IMR-90 (cell line): ENCODE results near the gene ZNF292. TPM values are rescaled to one million over a fixed set of nuclear protein-coding genes. Genes with fewer than 3 reads are reported as not detected.

ENCODE experiments used
- ATAC-seq: fragments of 200-7000 bp; cut with Tn5 transposase; 2 replicates; pipeline ENCODE4 v1.9.1; 2020; ENCODE audit warnings: low read depth, mild to moderate bottlenecking, moderate library complexity
- BruUV-seq: library from RNA; stranded (reverse); fragments of 400-500 nt; replicated peaks from 2 replicates; lab custom pipeline; 2021; lab: Mats Ljungman, UMichigan
- CTCF ChIA-PET: fragments of 300-600 bp; formaldehyde crosslinking; extraction: SDS; loops from one replicate; lab custom pipeline; 2021; ENCODE audit warnings: antibody characterized with exemption; lab: Yijun Ruan, JAX
- POLR2A ChIA-PET: fragments of 300-600 bp; sonication (Branson Sonifier 250); formaldehyde crosslinking; loops from one replicate; lab custom pipeline; 2022; ENCODE audit warnings: antibody characterized with exemption; ENCODE audit not compliant: unreplicated experiment; lab: Charles Lee
- DNase-seq: peaks from one replicate; pipeline ENCODE4 v3.0.0; 2013
- H2AFZ ChIP-seq: replicated peaks from 2 replicates; pipeline ENCODE3; 2013; ENCODE audit warnings: low read length, mild to moderate bottlenecking; ENCODE audit not compliant: poor library complexity
- H2AK5ac ChIP-seq: 2 replicates; pipeline ENCODE4 v1.6.1; 2013; ENCODE audit warnings: low read depth, low read length, inconsistent platforms
- H2AK9ac ChIP-seq: replicated peaks from 2 replicates; pipeline ENCODE3; 2013; ENCODE audit warnings: mild to moderate bottlenecking, low read depth, low read length, moderate library complexity; ENCODE audit not compliant: poor library complexity
- H2BK120ac ChIP-seq: 2 replicates; pipeline ENCODE4 v1.6.1; 2013; ENCODE audit warnings: low read depth, low read length, inconsistent platforms
- H2BK15ac ChIP-seq: 3 replicates; pipeline ENCODE4 v1.6.1; 2013; ENCODE audit warnings: low read depth, low read length, inconsistent platforms
- H2BK20ac ChIP-seq: 2 replicates; pipeline ENCODE4 v1.6.1; 2013; ENCODE audit warnings: low read depth, mild to moderate bottlenecking, inconsistent platforms, low read length, moderate library complexity
- H2BK5ac ChIP-seq: 2 replicates; pipeline ENCODE4 v1.6.1; 2013; ENCODE audit warnings: mild to moderate bottlenecking, low read depth, low read length, inconsistent platforms; ENCODE audit not compliant: poor library complexity, severe bottlenecking
- H3K14ac ChIP-seq: replicated peaks from 2 replicates; pipeline ENCODE4 v1.6.1; 2013; ENCODE audit warnings: low read depth, low read length, inconsistent platforms
- H3K18ac ChIP-seq: 2 replicates; pipeline ENCODE4 v1.6.1; 2013; ENCODE audit warnings: low read depth, low read length, control low read depth
- H3K23ac ChIP-seq: 2 replicates; pipeline ENCODE4 v1.6.1; 2013; ENCODE audit warnings: low read depth, low read length, inconsistent platforms
- H3K27ac ChIP-seq: 2 replicates; pipeline ENCODE4 v1.5.1; 2013; ENCODE audit warnings: mild to moderate bottlenecking, control low read depth, low read length; ENCODE audit not compliant: insufficient read depth
- H3K27me3 ChIP-seq: 2 replicates; pipeline ENCODE4 v1.6.1; 2013; ENCODE audit warnings: low read length; ENCODE audit not compliant: control insufficient read depth, insufficient read depth
- H3K36me3 ChIP-seq: 2 replicates; pipeline ENCODE4 v1.6.1; 2013; ENCODE audit warnings: low read length, mixed read lengths; ENCODE audit not compliant: control insufficient read depth, insufficient read depth
- H3K4ac ChIP-seq: 2 replicates; pipeline ENCODE4 v1.6.1; 2013; ENCODE audit warnings: low read depth, low read length, inconsistent platforms
- H3K4me1 ChIP-seq: 2 replicates; pipeline ENCODE4 v1.6.1; 2013; ENCODE audit warnings: low read length, mixed read lengths; ENCODE audit not compliant: control insufficient read depth, insufficient read depth
- H3K4me2 ChIP-seq: 2 replicates; pipeline ENCODE4 v1.6.1; 2013; ENCODE audit warnings: low read depth, mild to moderate bottlenecking, control low read depth, low read length, moderate library complexity
- H3K4me3 ChIP-seq: 2 replicates; pipeline ENCODE4 v1.5.1; 2013; ENCODE audit warnings: low read depth, mild to moderate bottlenecking, control low read depth, low read length, moderate library complexity; ENCODE audit not compliant: insufficient read depth
- H3K56ac ChIP-seq: 2 replicates; pipeline ENCODE4 v1.6.1; 2013; ENCODE audit warnings: low read length, inconsistent platforms; ENCODE audit not compliant: insufficient read depth; ENCODE audit errors: extremely low read depth
- H3K79me1 ChIP-seq, 2 experiments: 2 replicates each; pipeline ENCODE4 v1.6.1; 2013; ENCODE audit warnings: low read length in 2 of 2, inconsistent platforms in 1 of 2, low read depth in 1 of 2
- H3K9ac ChIP-seq: 2 replicates; pipeline ENCODE4 v1.6.1; 2013; ENCODE audit warnings: low read depth, low read length, control low read depth
- H3K9me1 ChIP-seq: 2 replicates; pipeline ENCODE4 v1.6.1; 2013; ENCODE audit warnings: low read length, inconsistent platforms; ENCODE audit not compliant: insufficient read depth
- H3K9me3 ChIP-seq: 2 replicates; pipeline ENCODE4 v1.6.1; 2013; ENCODE audit warnings: low read length; ENCODE audit not compliant: control insufficient read depth, insufficient read depth
- H4K20me1 ChIP-seq: 2 replicates; pipeline ENCODE4 v1.6.1; 2013; ENCODE audit warnings: low read length, inconsistent platforms; ENCODE audit not compliant: insufficient read depth
- H4K5ac ChIP-seq: 2 replicates; pipeline ENCODE4 v1.6.1; 2013; ENCODE audit warnings: mild to moderate bottlenecking, low read depth, low read length, control low read depth
- H4K8ac ChIP-seq, 2 experiments: 2 replicates each; pipeline ENCODE4 v1.6.1; 2013; ENCODE audit warnings: low read depth in 2 of 2, low read length in 2 of 2, control low read depth in 1 of 2, inconsistent platforms in 1 of 2
- H4K91ac ChIP-seq: 2 replicates; pipeline ENCODE4 v1.6.1; 2013; ENCODE audit warnings: low read depth, low read length, inconsistent platforms; ENCODE audit not compliant: insufficient read depth
- BHLHE40 ChIP-seq: fragments of 150-350 bp; IDR thresholded peaks from 2 replicates; pipeline ENCODE4 v1.6.1; 2016; ENCODE audit warnings: mild to moderate bottlenecking, low read depth, low read length
- CEBPB ChIP-seq: IDR thresholded peaks from 2 replicates; pipeline ENCODE4 v1.6.1; 2012; ENCODE audit warnings: low read depth, low read length, improper control_type of control experiment
- CHD1 ChIP-seq: IDR thresholded peaks from 2 replicates; pipeline ENCODE4 v1.6.1; 2012; ENCODE audit warnings: low read depth, low read length, improper control_type of control experiment
- FOS ChIP-seq: fragments of 150-350 bp; IDR thresholded peaks from 2 replicates; pipeline ENCODE4 v1.6.1; 2016; ENCODE audit warnings: low read depth, low read length
- MAFK ChIP-seq: IDR thresholded peaks from 2 replicates; pipeline ENCODE4 v1.6.1; 2012; ENCODE audit warnings: low read depth, low read length, improper control_type of control experiment
- MAZ ChIP-seq: IDR thresholded peaks from 2 replicates; pipeline ENCODE4 v1.6.1; 2012; ENCODE audit warnings: low read depth, mild to moderate bottlenecking, low read length, improper control_type of control experiment, moderate library complexity, borderline replicate concordance
- MXI1 ChIP-seq: IDR thresholded peaks from 2 replicates; pipeline ENCODE4 v1.6.1; 2012; ENCODE audit warnings: low read depth, mild to moderate bottlenecking, low read length, moderate library complexity, borderline replicate concordance
- NFE2L2 ChIP-seq: fragments of 150-350 bp; IDR thresholded peaks from 2 replicates; pipeline ENCODE4 v1.6.1; 2016; ENCODE audit warnings: low read depth, mild to moderate bottlenecking, low read length
- POLR2A ChIP-seq: IDR thresholded peaks from 2 replicates; pipeline ENCODE4 v1.6.1; 2012; ENCODE audit warnings: mild to moderate bottlenecking, low read depth, low read length
- RAD21 ChIP-seq: IDR thresholded peaks from 2 replicates; pipeline ENCODE4 v1.6.1; 2012; ENCODE audit warnings: low read length, improper control_type of control experiment
- RFX5 ChIP-seq: IDR thresholded peaks from 2 replicates; pipeline ENCODE4 v1.8.0; 2012; ENCODE audit warnings: low read depth, mild to moderate bottlenecking, low read length, moderate library complexity
- SMC3 ChIP-seq: fragments of 150-350 bp; IDR thresholded peaks from 2 replicates; pipeline ENCODE4 v1.6.1; 2016; ENCODE audit warnings: low read depth, mild to moderate bottlenecking, antibody characterized with exemption, low read length, moderate library complexity
- WGBS, 2 experiments: methylation state at CpG; one replicate each; pipeline versions ENCODE4 v1.1.5 to v1.1.7; 2013; ENCODE audit warnings: missing lambda C conversion rate in 2 of 2; ENCODE audit not compliant: insufficient read length in 1 of 2; ENCODE audit errors: extremely low coverage in 2 of 2; 5-methylcytosine and 5-hydroxymethylcytosine counted together
- dilution Hi-C: fragments of 300-500 bp; cut with HindIII; formaldehyde crosslinking; loops from one replicate; pipeline ENCODE4 v1.14.3; 2018; ENCODE audit warnings: low sequenced_read_pairs; ENCODE audit not compliant: unreplicated experiment
- in situ Hi-C: fragments of 300-500 bp; cut with MboI; formaldehyde crosslinking; loops from 3 replicates; pipeline ENCODE4 v1.14.3; 2019; ENCODE audit warnings: low sequenced_read_pairs, inconsistent platforms, mixed read lengths
- intact Hi-C: fragments of 100-400 bp; cut with micrococcal nuclease; formaldehyde crosslinking; loops from 2 replicates; pipeline ENCODE4 v1.10.0; 2022
- polyA plus RNA-seq, 3 experiments: library from polyadenylated mRNA; depleted of rRNA; stranded (reverse); fragments of >200 nt; gene quantifications; 2 replicates each; pipeline ENCODE4 v1.2.3, GENCODE V29; 2012; ENCODE audit warnings: low replicate concordance in 1 of 3
- total RNA-seq: library from RNA; depleted of rRNA; stranded (reverse); fragments of >200 nt; gene quantifications from 2 replicates; pipeline ENCODE4 v1.2.3, GENCODE V29; 2012
- TF ChIP-seq, protein P1 (sequence below): fragments of 150-350 bp; IDR thresholded peaks from 2 replicates; pipeline ENCODE4 v1.6.1; 2017; ENCODE audit warnings: mild to moderate bottlenecking, antibody characterized with exemption, low read length, low read depth
- TF ChIP-seq, protein P2 (sequence below): fragments of 150-350 bp; IDR thresholded peaks from 2 replicates; pipeline ENCODE4 v1.6.1; 2016; ENCODE audit warnings: low read depth, mild to moderate bottlenecking, low read length, moderate library complexity, borderline replicate concordance

Gene ZNF292
- total and polyA plus RNA-seq, 2 of the 4 experiments (the other 2 are of a cell fraction): 5.5 to 28.3 TPM

DNA sequence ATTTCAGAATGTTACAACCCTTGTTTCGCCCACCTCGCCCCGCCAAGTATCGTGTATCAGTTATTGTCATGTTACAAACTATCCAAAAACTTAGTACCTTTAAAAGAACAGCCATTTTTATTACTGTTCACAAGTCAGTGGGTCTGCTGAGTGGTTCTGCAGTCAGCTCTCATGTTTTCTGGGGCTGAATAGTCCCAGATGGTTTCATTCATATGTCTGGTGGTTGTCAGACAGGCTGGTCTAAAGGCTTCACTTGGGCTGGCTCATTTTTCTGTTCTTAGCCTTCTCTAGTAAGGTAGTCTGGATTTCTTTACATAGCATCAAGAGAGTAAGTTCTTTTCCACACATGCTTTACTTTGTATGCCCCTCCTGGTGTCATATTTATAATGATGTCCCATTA lies 8.6 kb downstream of the ZNF292 start:
- TF ChIP-seq MAZ: no peak
- no peak for TF ChIP-seq SMC3
- no peak for TF ChIP-seq NFE2L2
- no peak for TF ChIP-seq RAD21
- TF ChIP-seq MAFK: no peak
- TF ChIP-seq POLR2A: no peak
- TF ChIP-seq CHD1: no peak
- no peak for TF ChIP-seq CEBPB
- TF ChIP-seq, protein P1, sequence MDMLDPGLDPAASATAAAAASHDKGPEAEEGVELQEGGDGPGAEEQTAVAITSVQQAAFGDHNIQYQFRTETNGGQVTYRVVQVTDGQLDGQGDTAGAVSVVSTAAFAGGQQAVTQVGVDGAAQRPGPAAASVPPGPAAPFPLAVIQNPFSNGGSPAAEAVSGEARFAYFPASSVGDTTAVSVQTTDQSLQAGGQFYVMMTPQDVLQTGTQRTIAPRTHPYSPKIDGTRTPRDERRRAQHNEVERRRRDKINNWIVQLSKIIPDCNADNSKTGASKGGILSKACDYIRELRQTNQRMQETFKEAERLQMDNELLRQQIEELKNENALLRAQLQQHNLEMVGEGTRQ: no peak
- no peak for TF ChIP-seq BHLHE40
- no peak for TF ChIP-seq FOS
- no peak for TF ChIP-seq RFX5
- TF ChIP-seq MXI1: no peak
- TF ChIP-seq, protein P2, sequence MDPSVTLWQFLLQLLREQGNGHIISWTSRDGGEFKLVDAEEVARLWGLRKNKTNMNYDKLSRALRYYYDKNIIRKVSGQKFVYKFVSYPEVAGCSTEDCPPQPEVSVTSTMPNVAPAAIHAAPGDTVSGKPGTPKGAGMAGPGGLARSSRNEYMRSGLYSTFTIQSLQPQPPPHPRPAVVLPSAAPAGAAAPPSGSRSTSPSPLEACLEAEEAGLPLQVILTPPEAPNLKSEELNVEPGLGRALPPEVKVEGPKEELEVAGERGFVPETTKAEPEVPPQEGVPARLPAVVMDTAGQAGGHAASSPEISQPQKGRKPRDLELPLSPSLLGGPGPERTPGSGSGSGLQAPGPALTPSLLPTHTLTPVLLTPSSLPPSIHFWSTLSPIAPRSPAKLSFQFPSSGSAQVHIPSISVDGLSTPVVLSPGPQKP: no peak
- ChIA-PET CTCF (interaction anchor here (0.6 kb wide), 1 partner anchor 34 kb away, joined by 3 read pairs; no protein-coding TSS in a partner anchor), POLR2A (no interaction called here)
- in situ Hi-C loops (no loop called here), intact Hi-C loops (no loop called here), dilution Hi-C loops (no loop called here)
- H4K5ac ChIP-seq: no peak overlapping the region
- H3K36me3 ChIP-seq: peaks cover 1% of the 10 kb centered on the region; the same call in 1 of the 2 replicates
- H3K4ac ChIP-seq: no peak overlapping the region
- no peak overlapping the region; the same call in 1 of the 2 replicates for H3K23ac ChIP-seq
- H2AK9ac ChIP-seq: no peak overlapping the region
- no peak overlapping the region for H2BK15ac ChIP-seq
- peaks cover 0 to 51% of the 10 kb centered on the region in 2 experiments; a peak in 2 of 4 replicates for H3K79me1 ChIP-seq
- H4K8ac ChIP-seq: no peak overlapping the region
- no peak overlapping the region for H3K18ac ChIP-seq
- no peak overlapping the region for H2BK20ac ChIP-seq
- H3K9me1 ChIP-seq: peaks cover 6% of the 10 kb centered on the region
- no peaks in the 10 kb centered on the region for H3K27me3 ChIP-seq
- H2AFZ ChIP-seq: no peak overlapping the region
- ATAC-seq (no peak), DNase-seq (peak; percentile 11)
- H3K9me3 ChIP-seq: no peaks in the 10 kb centered on the region
- peaks cover 10% of the 10 kb centered on the region for H3K4me1 ChIP-seq
- no peak overlapping the region for H3K27ac ChIP-seq
- no peak overlapping the region for H3K4me3 ChIP-seq
- H3K9ac ChIP-seq: no peak overlapping the region
- H3K14ac ChIP-seq: no peak overlapping the region
- no TSS peak for BruUV-seq
- no CpG with 5 or more reads among the region's 4 CpGs for WGBS, 2 experiments
- H2BK120ac ChIP-seq: no peak overlapping the region
- no peak overlapping the region for H2AK5ac ChIP-seq
- no peak overlapping the region for H2BK5ac ChIP-seq
- H3K56ac ChIP-seq: no peak overlapping the region
- no peak overlapping the region for H4K91ac ChIP-seq
- peaks cover 96% of the 10 kb centered on the region for H4K20me1 ChIP-seq
- no peak overlapping the region for H3K4me2 ChIP-seq
